Vagina (tissue), 2 donors: ENCODE data around the gene KCTD16. TPM values are rescaled to one million over a fixed set of nuclear protein-coding genes. Genes with fewer than 3 reads are reported as not detected.

Experiments used
- DNase-seq, 2 donors: peaks; one replicate each; pipeline ENCODE4 v3.0.0-alpha.2; 2017; ENCODE audit errors: extremely low spot score in 2 of 2
- H3K27ac ChIP-seq: fragments of 200-600 bp; sonication (generic); one replicate; pipeline ENCODE4 v1.5.1; 2019
- H3K27me3 ChIP-seq: fragments of 200-600 bp; sonication (generic); one replicate; pipeline ENCODE4 v1.5.1; 2019
- H3K36me3 ChIP-seq, 2 donors: fragments of 200-600 bp; sonication (generic); one replicate each; pipeline ENCODE4 v1.5.1; 2017 to 2019
- H3K4me1 ChIP-seq: fragments of 200-600 bp; sonication (generic); one replicate; pipeline ENCODE4 v1.5.1; 2019
- H3K4me3 ChIP-seq, 2 donors: fragments of 200-600 bp; sonication (generic); 1 replicate in 1 of 2; 2 replicates in 1 of 2; pipeline ENCODE4 v1.5.1; 2016 to 2019
- H3K9me3 ChIP-seq: fragments of 200-600 bp; sonication (generic); one replicate; pipeline ENCODE4 v1.5.1; 2019
- CTCF ChIP-seq, 3 experiments: fragments of 450-650 bp in 2 of 3; fragments of 200-600 bp in 1 of 3; sonication (generic) in 1 of 3; IDR thresholded peaks; one replicate each; pipeline ENCODE4 v1.5.1; 2017 to 2019; ENCODE audit warnings: antibody characterized with exemption in 3 of 3, mild to moderate bottlenecking in 2 of 3, moderate library complexity in 2 of 3
- POLR2A ChIP-seq, 2 donors: fragments of 450-650 bp; IDR thresholded peaks; one replicate each; pipeline ENCODE4 v1.6.1; 2017; ENCODE audit warnings: antibody characterized with exemption in 2 of 2, mild to moderate bottlenecking in 2 of 2, moderate library complexity in 2 of 2
- POLR2AphosphoS5 ChIP-seq, 2 donors: sonication (generic); formaldehyde crosslinking; IDR thresholded peaks; one replicate each; pipeline ENCODE4 v1.9.0; 2017; ENCODE audit warnings: antibody characterized with exemption in 2 of 2, mild to moderate bottlenecking in 2 of 2, low read depth in 1 of 2; ENCODE audit not compliant: insufficient read depth in 1 of 2
- intact Hi-C: fragments of 100-400 bp; cut with DNase I; formaldehyde crosslinking; loops from one replicate; pipeline ENCODE4 v1.15.1; 2023
- total RNA-seq: library from RNA; depleted of rRNA; stranded (reverse); fragments of >200 nt; gene quantifications from one replicate; pipeline ENCODE4 v1.2.3, GENCODE V29; 2016

KCTD16 gene
- total RNA-seq, 1 donor from 2014 or later = 0.25 TPM

DNA sequence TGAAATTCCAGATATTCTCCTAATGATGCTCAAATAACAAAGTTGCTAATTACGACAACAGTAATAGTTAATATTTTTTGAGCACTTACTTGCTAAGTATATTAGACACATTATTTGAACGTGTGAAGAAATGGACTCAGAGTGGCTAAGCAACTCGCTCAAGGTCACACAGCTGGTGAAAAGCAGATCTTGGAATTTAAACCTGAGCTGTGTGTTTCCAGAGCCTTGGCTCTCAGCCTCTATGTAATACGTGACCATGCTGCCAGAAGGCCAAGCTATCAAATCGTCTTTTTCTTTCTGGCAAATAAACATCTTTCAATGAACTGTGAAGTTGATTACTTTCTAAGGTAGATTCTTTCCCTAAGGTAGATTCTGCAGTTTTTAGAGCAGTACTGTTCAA lies 61.6 kb downstream of the KCTD16 start:
- Histone ChIP-seq H3K27me3 (no peaks in the 10 kb centered on the region), H3K9me3 (no peaks in the 10 kb centered on the region), H3K4me1 (no peaks in the 10 kb centered on the region), H3K36me3 (no peaks in the 10 kb centered on the region), H3K4me3 (no peak overlapping the region), H3K27ac (no peak overlapping the region)
- TF ChIP-seq CTCF (IDR thresholded peaks at IDR 0.05) = no peak
- TF ChIP-seq POLR2AphosphoS5 (IDR thresholded peaks at IDR 0.05; ENCODE audit: insufficient read depth in 1 of 2, low read depth in 1 of 2) = no peak
- no peak for TF ChIP-seq POLR2A (IDR thresholded peaks at IDR 0.05)
- intact Hi-C loops = no loop called here
- no peak for DNase-seq

- no peak for TF ChIP-seq CTCF (IDR thresholded peaks at IDR 0.05)
- no peak overlapping the region for H3K4me3 ChIP-seq
- H3K36me3 ChIP-seq = no peaks in the 10 kb centered on the region
- H3K27ac ChIP-seq = no peak overlapping the region
- no peaks in the 10 kb centered on the region for H3K9me3 ChIP-seq
- intact Hi-C loops = no loop called here
- H3K4me1 ChIP-seq = no peaks in the 10 kb centered on the region
- no peaks in the 10 kb centered on the region for H3K27me3 ChIP-seq
- DNase-seq = no peak
Measured at GRCh38 chr5:144236499-144236898, 65.8 kb downstream of the KCTD16 start.

DNA sequence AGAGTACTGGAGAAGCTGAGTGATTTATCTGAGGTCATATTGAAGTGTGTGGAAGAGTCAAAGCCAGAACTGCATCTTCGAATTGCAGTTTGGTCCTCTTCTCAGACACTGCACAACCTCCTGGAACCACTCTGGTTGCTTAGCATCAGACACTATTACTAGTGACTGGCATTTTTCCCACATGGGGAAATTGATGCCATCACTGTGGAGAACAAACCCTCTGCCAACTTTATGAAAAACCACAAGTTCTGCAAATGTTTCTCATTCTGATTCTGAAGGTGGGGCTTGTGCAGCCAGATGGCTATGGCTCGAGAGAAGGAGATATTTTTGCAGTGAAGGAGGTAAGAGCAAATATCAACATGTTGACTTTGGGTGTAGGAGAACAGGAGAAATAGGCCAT lies 67.2 kb downstream of the KCTD16 start:
- TF ChIP-seq CTCF (IDR thresholded peaks at IDR 0.05) = no peak
- TF ChIP-seq POLR2A (IDR thresholded peaks at IDR 0.05) = no peak
- no peak for TF ChIP-seq POLR2AphosphoS5 (IDR thresholded peaks at IDR 0.05; ENCODE audit: insufficient read depth in 1 of 2, low read depth in 1 of 2)
- DNase-seq = no peak
- Histone ChIP-seq H3K27ac (no peak overlapping the region), H3K4me3 (no peak overlapping the region), H3K9me3 (no peaks in the 10 kb centered on the region), H3K4me1 (no peaks in the 10 kb centered on the region), H3K36me3 (no peaks in the 10 kb centered on the region), H3K27me3 (no peaks in the 10 kb centered on the region)
- intact Hi-C loops = no loop called here

- intact Hi-C loops = no loop called here
- H3K27ac ChIP-seq = no peak overlapping the region
- no peak overlapping the region for H3K4me3 ChIP-seq
- no peaks in the 10 kb centered on the region for H3K36me3 ChIP-seq
- no peak for TF ChIP-seq POLR2AphosphoS5 (IDR thresholded peaks at IDR 0.05; ENCODE audit: insufficient read depth in 1 of 2, low read depth in 1 of 2)
- no peak for TF ChIP-seq POLR2A (IDR thresholded peaks at IDR 0.05)
- no peak for TF ChIP-seq CTCF (IDR thresholded peaks at IDR 0.05)
- no peaks in the 10 kb centered on the region for H3K27me3 ChIP-seq
- no peaks in the 10 kb centered on the region for H3K4me1 ChIP-seq
- no peak for DNase-seq
- no peaks in the 10 kb centered on the region for H3K9me3 ChIP-seq
Measured at GRCh38 chr5:144247131-144247530, 76.5 kb downstream of the KCTD16 start.

DNA sequence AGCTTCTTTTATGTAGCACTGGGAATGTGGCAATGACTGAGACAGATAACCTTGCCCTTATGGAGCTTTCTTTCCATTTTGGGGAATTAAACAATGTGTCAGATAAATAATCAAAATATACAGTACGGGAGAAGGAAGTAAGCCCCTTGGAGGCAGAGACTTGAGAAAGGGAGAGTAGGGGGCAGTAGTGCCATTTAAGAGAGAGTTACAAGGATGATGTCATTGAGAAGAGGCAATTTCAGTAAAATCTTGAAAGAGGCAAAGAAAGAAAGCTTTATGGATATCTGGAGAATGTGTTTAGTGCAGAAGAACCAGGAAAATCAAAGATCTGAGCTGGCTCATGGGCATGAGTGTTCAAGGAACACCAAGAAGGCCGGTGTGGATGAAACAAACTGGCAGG lies 77.3 kb downstream of the KCTD16 start:
- Histone ChIP-seq H3K36me3 (no peaks in the 10 kb centered on the region), H3K4me3 (no peak overlapping the region), H3K27me3 (no peaks in the 10 kb centered on the region), H3K9me3 (no peaks in the 10 kb centered on the region), H3K27ac (no peak overlapping the region), H3K4me1 (no peaks in the 10 kb centered on the region)
- intact Hi-C loops = no loop called here
- TF ChIP-seq POLR2AphosphoS5 (IDR thresholded peaks at IDR 0.05; ENCODE audit: insufficient read depth in 1 of 2, low read depth in 1 of 2) (no peak), CTCF (IDR thresholded peaks at IDR 0.05) (no peak), POLR2A (IDR thresholded peaks at IDR 0.05) (no peak)
- no peak for DNase-seq
